MCF 10A (cell line): ENCODE measurements around the gene KCNG2. TPM values are rescaled to one million over a fixed set of nuclear protein-coding genes. Genes with fewer than 3 reads are reported as not detected.
A peak's percentile ranks its signal among the peaks of the same experiment; 100 is the strongest.

Experiments
- BruUV-seq: library from RNA; stranded (reverse); fragments of 400-500 nt; replicated peaks from 2 replicates; lab custom pipeline; 2021; lab: Mats Ljungman, UMichigan
- CTCF ChIA-PET: fragments of 300-600 bp; sonication (Branson Sonifier 250); formaldehyde crosslinking; extraction: SDS; loops from one replicate; lab custom pipeline; 2021; ENCODE audit warnings: antibody characterized with exemption, inconsistent platforms; lab: Yijun Ruan, JAX
- POLR2A ChIA-PET: fragments of 300-600, 350-650 bp; sonication (Branson Sonifier 250); formaldehyde crosslinking; extraction: SDS; loops from one replicate; lab custom pipeline; 2020; ENCODE audit warnings: antibody characterized with exemption, inconsistent platforms; lab: Yijun Ruan, JAX
- DNase-seq: peaks from one replicate; pipeline ENCODE4 v3.0.0-alpha.2; 2018; ENCODE audit not compliant: unreplicated experiment
- H3K27ac Mint-ChIP-seq: one replicate; pipeline ENCODE4 v1.8.0; 2022; ENCODE audit warnings: mild to moderate bottlenecking, low read depth, mixed read lengths; ENCODE audit not compliant: unreplicated experiment
- H3K27me3 Mint-ChIP-seq: one replicate; pipeline ENCODE4 v1.8.0; 2022; ENCODE audit warnings: mixed read lengths; ENCODE audit not compliant: insufficient read depth, unreplicated experiment
- H3K36me3 Mint-ChIP-seq: one replicate; pipeline ENCODE4 v1.8.0; 2022; ENCODE audit warnings: mild to moderate bottlenecking, moderate library complexity, mixed read lengths; ENCODE audit not compliant: insufficient read depth, unreplicated experiment
- H3K4me1 Mint-ChIP-seq: one replicate; pipeline ENCODE4 v1.8.0; 2022; ENCODE audit warnings: mixed read lengths; ENCODE audit not compliant: insufficient read depth, unreplicated experiment
- H3K4me3 Mint-ChIP-seq: one replicate; pipeline ENCODE4 v1.8.0; 2022; ENCODE audit warnings: mild to moderate bottlenecking, moderate library complexity, mixed read lengths; ENCODE audit not compliant: unreplicated experiment
- H3K9me3 Mint-ChIP-seq: one replicate; pipeline ENCODE4 v1.8.0; 2022; ENCODE audit warnings: mixed read lengths; ENCODE audit not compliant: unreplicated experiment
- CTCF ChIP-seq: fragments of 200-600 bp; IDR thresholded peaks from one replicate; pipeline ENCODE4 v1.8.0; 2022; ENCODE audit warnings: antibody characterized with exemption, mild to moderate bottlenecking; ENCODE audit not compliant: unreplicated experiment
- intact Hi-C: fragments of 100-400 bp; cut with micrococcal nuclease; formaldehyde crosslinking; loops from 2 replicates; pipeline ENCODE4 v1.14.1; 2022
- total RNA-seq: library from RNA; stranded (reverse); gene quantifications from 2 replicates; pipeline ENCODE4 v1.2.3, GENCODE V29; 2022

The KCNG2 gene
- total RNA-seq, 1 experiment from 2014 or later = not detected

- no peak for DNase-seq
- H3K9me3 Mint-ChIP-seq = peaks cover 33% of the 10 kb centered on the region
- BruUV-seq = no TSS peak
- ChIA-PET POLR2A (interaction anchor here (0.7 kb wide), 1 partner anchor 1936 kb away, joined by 4 read pairs; no protein-coding TSS in a partner anchor), CTCF (no interaction called here)
- no peak overlapping the region for H3K4me3 Mint-ChIP-seq
- H3K4me1 Mint-ChIP-seq = peaks cover 6% of the 10 kb centered on the region
- H3K27ac Mint-ChIP-seq = peak overlapping the region; percentile 71
- no peak for TF ChIP-seq CTCF
- H3K36me3 Mint-ChIP-seq = peaks cover 28% of the 10 kb centered on the region
- intact Hi-C loops = no loop called here
- no peaks in the 10 kb centered on the region for H3K27me3 Mint-ChIP-seq
These were observed 137.8 kb downstream of the KCNG2 start for GRCh38 chr18:79935499-79935898.

- no TSS peak for BruUV-seq
- H3K4me3 Mint-ChIP-seq = no peak overlapping the region
- POLR2A ChIA-PET = no interaction called here
- no peaks in the 10 kb centered on the region for H3K27me3 Mint-ChIP-seq
- CTCF ChIA-PET = no interaction called here
- peaks cover 33% of the 10 kb centered on the region for H3K9me3 Mint-ChIP-seq
- TF ChIP-seq CTCF = no peak
- H3K36me3 Mint-ChIP-seq = peaks cover 28% of the 10 kb centered on the region
- intact Hi-C loops = no loop called here
- peak overlapping the region; percentile 71 for H3K27ac Mint-ChIP-seq
- DNase-seq = no peak
- H3K4me1 Mint-ChIP-seq = peaks cover 6% of the 10 kb centered on the region
These were observed 138.2 kb downstream of the KCNG2 start for GRCh38 chr18:79935925-79936324.

GRCh38 chr18:79936641-79937040 is 138.9 kb downstream of the KCNG2 start:
- Mint-ChIP-seq H3K4me3 (no peak overlapping the region), H3K27me3 (no peaks in the 10 kb centered on the region), H3K9me3 (peaks cover 33% of the 10 kb centered on the region), H3K4me1 (peaks cover 6% of the 10 kb centered on the region), H3K27ac (no peak overlapping the region), H3K36me3 (peaks cover 28% of the 10 kb centered on the region)
- POLR2A ChIA-PET = no interaction called here
- no peak for TF ChIP-seq CTCF
- DNase-seq = no peak
- CTCF ChIA-PET = interaction anchor here (0.9 kb wide), 1 partner anchor 23 kb away, joined by 3 read pairs; no protein-coding TSS in a partner anchor
- no TSS peak for BruUV-seq
- intact Hi-C loops = no loop called here

GRCh38 chr18:79937103-79937860 is 139.5 kb downstream of the KCNG2 start:
- Mint-ChIP-seq H3K9me3 (peaks cover 28% of the 10 kb centered on the region), H3K4me1 (peaks cover 6% of the 10 kb centered on the region), H3K36me3 (peaks cover 34% of the 10 kb centered on the region), H3K27me3 (no peaks in the 10 kb centered on the region), H3K4me3 (no peak overlapping the region), H3K27ac (no peak overlapping the region)
- BruUV-seq = no TSS peak
- intact Hi-C loops = no loop called here
- POLR2A ChIA-PET = no interaction called here
- CTCF ChIA-PET = interaction anchor here (0.9 kb wide), 1 partner anchor 22 kb away, joined by 3 read pairs; no protein-coding TSS in a partner anchor
- TF ChIP-seq CTCF = no peak
- no peak for DNase-seq
